GM21526 (cell line): ENCODE measurements around the gene TNIK.
"Not testable (repeated sequence)": the region's sequence is repeated elsewhere in the genome, so short reads cannot be mapped to it uniquely, and the experiment has no call there.

Source experiments
- ATAC-seq: cut with Tn5 transposase; IDR thresholded peaks from one replicate; pipeline ENCODE4 v1.9.1; 2021; ENCODE audit warnings: moderate library complexity; ENCODE audit not compliant: unreplicated experiment, low FRiP score

Gene TNIK

DNA sequence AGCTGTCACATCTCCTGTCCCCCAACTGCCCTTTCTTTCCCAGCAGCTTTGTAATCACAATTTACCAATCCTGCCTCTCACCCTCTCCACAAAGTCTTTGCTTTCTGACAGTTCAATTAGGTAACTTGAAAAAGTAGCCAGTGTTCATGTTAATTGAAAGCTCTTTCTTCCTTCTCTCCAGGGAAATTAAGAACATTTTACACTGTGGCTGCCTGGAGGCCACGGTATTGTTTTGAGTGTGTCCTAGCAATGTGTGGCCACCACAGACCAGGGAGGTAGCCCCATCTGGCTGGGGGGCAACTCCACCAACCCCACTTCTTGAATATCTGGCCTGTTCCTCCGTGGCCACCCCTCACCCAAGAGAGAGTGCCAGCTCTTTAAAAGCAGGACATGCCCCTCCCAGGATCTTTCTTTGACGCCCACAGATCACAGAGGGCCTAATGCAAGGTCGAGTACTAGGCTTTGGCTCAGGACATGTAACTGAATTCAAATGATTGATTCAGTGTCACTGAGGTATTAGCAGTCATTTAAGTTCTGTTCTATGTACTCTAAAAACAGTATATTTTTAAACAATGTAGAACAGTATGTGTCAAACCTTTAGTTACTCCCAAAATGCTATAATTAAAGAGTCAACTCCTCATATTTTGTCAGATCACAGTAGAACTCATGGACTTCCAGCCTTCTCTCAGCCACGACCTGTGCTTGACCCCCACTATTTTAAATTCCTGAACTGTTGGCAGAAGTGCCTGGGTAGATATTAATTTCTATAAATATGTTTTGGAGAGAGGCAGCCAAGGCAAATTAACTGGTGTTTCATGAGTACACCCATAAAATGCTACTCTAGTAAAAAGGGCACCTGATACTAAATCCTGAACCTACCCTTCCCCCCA lies 164.5 kb downstream of the TNIK start:
- ATAC-seq: no peak

GRCh38 chr3:171293142-171293782 lies 166.9 kb downstream of the TNIK start:
- peak; percentile 51 for ATAC-seq

GRCh38 chr3:171290680-171291079 lies 169.5 kb downstream of the TNIK start:
- ATAC-seq: no peak

GRCh38 chr3:171289291-171289690 lies 170.9 kb downstream of the TNIK start:
- ATAC-seq: no peak

- ATAC-seq: not testable (repeated sequence)
Measured at GRCh38 chr3:171287761-171288160, 172.4 kb downstream of the TNIK start.

- ATAC-seq: no peak
Measured at GRCh38 chr3:171286580-171287249, 173.5 kb downstream of the TNIK start.

- ATAC-seq: no peak
Measured at GRCh38 chr3:171285287-171285686, 174.9 kb downstream of the TNIK start.

- ATAC-seq: peak; percentile 33
Measured at GRCh38 chr3:171284308-171285075, 175.7 kb downstream of the TNIK start.

DNA sequence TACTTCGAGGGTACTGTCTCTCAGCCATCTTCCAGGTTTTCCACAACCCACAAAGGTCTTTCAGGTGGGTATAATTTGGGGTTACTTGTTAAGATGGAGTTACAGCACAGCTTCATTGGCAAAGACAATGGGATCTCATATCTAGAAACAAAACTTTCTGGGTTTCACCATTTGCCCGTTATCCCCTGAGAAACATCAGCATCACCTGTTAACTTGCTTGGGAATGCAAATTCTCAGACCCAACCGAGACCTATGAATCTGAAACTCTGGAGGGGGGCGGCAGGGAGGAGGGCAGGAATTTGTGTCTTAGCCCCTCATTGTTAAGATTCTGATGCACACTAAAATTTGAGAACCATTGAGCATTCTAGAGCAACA lies 176.4 kb downstream of the TNIK start:
- no peak for ATAC-seq

DNA sequence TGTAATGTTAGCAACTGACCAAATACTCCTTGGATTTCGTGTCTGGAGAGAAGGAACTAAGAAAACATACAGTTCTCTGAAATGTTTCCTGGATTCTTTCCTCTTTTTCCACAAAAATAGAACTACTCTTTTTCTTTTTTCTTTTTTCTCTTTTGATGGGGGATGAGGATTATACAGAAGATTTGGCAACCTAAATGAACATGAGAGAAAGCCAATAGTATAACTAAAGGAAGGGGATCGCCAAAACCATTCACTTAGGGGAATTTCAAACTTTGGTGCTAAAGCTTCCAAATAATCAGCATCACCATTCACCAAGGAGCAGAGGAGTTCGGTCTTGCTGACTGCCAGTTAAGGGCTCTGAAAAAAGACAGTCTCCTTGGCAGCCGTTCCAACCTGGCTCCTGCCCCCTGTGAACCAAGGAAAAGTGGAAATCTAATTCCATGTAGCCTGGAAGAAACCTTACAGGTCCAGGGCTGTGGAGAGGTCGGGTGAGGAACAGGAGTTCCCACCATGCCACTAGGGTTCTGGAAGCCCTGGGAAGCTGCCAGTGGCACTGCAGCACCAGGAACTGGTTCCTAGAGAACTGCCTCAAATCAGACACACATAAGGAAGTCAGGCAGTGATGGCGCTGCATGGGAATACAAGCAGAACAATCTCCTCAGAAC lies 176.9 kb downstream of the TNIK start:
- no peak for ATAC-seq

GRCh38 chr3:171282041-171282440 lies 178.2 kb downstream of the TNIK start:
- ATAC-seq: no peak

DNA sequence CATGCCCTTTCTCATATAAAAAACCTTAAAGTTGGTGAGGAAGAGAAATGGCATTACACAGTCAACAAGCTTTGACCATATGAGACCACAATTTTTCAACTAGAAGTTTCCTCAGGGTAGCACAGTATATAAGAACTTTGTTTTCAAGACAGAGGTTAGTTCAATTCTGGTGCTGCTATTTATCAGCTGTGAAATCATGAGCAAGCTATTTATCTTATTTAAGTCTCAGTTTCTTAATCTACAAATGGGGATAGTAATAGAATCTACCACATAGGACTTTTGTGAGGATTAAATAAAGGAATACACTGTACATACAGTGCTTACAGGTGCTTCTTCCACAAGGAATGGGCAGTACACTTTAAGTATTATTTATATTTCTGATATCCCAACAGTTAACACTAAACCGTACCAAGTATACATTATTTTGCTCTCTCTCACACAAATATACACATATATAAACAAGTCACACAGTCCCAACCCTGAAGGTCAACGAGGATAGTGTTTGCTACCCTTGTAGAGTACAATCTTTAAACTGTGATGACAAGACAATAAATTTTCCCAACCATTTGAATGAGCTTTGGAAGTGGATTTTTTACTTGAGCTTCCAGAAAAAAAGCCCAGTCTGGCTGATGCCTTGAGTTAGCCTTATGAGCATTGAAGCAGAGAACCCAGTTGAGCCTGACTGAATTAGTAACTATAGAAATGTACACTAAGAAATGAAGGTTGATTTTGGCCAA lies 178.8 kb downstream of the TNIK start:
- no peak for ATAC-seq

GRCh38 chr3:171279972-171280371 lies 180.2 kb downstream of the TNIK start:
- no peak for ATAC-seq

DNA sequence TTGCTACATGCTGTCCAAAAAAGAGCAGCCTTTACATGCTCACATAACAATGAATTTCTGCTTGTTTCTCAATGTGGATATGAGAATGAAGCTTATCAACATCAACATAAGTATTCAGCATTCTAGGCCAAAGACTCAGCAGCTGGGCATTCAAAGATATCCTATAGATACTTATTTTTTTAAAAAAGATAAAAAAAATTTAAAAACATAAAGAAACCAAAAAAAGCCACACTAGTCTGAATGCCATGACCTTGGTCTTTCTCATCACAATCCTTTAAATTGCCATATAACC lies 182.0 kb downstream of the TNIK start:
- no peak for ATAC-seq

GRCh38 chr3:171277456-171278298 lies 182.5 kb downstream of the TNIK start:
- ATAC-seq: no peak

- ATAC-seq: no peak
Measured at GRCh38 chr3:171276923-171277322, 183.3 kb downstream of the TNIK start.

DNA sequence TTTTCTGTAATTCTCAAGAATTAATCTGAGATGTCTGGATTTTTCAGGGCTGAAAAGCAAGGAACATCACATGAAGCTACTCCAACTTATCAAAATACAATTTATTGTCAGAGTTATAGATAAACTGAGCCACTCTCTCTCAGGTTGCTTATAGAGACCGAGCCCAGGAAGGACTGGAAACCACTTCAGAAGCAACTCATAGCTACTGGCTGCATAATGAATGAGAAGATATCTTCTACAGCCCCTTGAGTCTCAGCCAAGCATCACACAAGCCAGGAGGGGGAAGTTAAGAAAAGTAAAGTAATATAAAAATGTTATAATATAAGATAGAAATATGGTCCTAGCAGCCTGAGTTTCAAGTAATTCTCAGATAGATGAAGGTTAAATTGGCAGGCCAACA lies 186.0 kb downstream of the TNIK start:
- no peak for ATAC-seq

DNA sequence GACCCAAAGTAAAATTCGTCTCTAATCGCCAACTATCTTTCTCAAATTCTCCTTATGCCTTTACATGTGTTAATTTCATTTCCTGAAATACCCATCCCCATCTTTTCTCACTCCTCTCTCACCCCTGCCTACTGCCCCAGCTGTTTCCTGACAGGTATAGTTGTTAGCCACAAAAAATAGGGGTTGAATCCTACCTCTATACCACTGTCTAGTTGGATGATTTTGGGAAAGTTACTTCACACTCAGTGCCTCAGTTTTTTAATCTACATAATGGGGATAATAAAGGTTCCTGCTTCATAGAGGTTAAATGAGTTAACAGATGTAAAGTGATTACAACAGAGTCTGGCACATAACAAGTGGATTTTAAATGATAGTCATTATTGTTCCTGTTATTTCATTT lies 189.7 kb downstream of the TNIK start:
- ATAC-seq: no peak

- no peak for ATAC-seq
Measured at GRCh38 chr3:171269542-171269941, 190.7 kb downstream of the TNIK start.
